ENCODE results near the gene LPCAT3.

DNA sequence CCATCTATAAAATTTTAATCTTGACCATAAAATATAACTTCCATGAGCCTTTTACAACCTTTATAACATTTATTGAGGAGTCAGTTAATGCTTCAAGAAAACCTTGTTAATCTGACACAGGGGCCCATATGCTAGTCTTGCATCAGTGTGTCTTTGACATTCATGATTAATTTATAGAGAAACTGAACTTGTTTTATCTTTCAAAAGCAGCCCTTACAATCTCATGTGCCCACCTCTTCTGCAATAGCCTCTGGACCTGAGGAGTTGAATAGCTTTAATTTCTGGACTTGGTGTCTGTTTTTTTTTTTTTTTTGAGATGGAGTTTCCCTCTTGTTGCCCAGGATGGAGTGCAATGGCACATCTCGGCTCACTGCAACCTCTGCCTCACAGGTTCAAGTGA, 8.6 kb upstream of the LPCAT3 start:
- TF ChIP-seq, protein P1, sequence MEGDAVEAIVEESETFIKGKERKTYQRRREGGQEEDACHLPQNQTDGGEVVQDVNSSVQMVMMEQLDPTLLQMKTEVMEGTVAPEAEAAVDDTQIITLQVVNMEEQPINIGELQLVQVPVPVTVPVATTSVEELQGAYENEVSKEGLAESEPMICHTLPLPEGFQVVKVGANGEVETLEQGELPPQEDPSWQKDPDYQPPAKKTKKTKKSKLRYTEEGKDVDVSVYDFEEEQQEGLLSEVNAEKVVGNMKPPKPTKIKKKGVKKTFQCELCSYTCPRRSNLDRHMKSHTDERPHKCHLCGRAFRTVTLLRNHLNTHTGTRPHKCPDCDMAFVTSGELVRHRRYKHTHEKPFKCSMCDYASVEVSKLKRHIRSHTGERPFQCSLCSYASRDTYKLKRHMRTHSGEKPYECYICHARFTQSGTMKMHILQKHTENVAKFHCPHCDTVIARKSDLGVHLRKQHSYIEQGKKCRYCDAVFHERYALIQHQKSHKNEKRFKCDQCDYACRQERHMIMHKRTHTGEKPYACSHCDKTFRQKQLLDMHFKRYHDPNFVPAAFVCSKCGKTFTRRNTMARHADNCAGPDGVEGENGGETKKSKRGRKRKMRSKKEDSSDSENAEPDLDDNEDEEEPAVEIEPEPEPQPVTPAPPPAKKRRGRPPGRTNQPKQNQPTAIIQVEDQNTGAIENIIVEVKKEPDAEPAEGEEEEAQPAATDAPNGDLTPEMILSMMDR (IDR thresholded peaks at IDR 0.05): no peak
- TF ChIP-seq ZFX (IDR thresholded peaks at IDR 0.05; ENCODE audit: borderline replicate concordance): no peak
